HL-60 (cell line): ENCODE data around the gene SPDEF.

Experiments
- POLR2AphosphoS5 ChIP-seq: IDR thresholded peaks from 2 replicates; pipeline ENCODE4 v1.6.1; 2012; ENCODE audit warnings: low read depth
- SPI1 ChIP-seq: IDR thresholded peaks from 2 replicates; pipeline ENCODE4 v1.6.1; 2012; ENCODE audit warnings: low read depth, mild to moderate bottlenecking, borderline replicate concordance
- TF ChIP-seq, protein P1 (sequence below): IDR thresholded peaks from 2 replicates; pipeline ENCODE4 v1.6.1; 2012; ENCODE audit warnings: low read depth; ENCODE audit not compliant: insufficient replicate concordance
- TF ChIP-seq, protein P2 (sequence below): IDR thresholded peaks from one replicate; pipeline ENCODE4 v1.5.1; 2011; ENCODE audit warnings: low read length, control low read depth, inconsistent platforms; ENCODE audit not compliant: insufficient read depth

DNA sequence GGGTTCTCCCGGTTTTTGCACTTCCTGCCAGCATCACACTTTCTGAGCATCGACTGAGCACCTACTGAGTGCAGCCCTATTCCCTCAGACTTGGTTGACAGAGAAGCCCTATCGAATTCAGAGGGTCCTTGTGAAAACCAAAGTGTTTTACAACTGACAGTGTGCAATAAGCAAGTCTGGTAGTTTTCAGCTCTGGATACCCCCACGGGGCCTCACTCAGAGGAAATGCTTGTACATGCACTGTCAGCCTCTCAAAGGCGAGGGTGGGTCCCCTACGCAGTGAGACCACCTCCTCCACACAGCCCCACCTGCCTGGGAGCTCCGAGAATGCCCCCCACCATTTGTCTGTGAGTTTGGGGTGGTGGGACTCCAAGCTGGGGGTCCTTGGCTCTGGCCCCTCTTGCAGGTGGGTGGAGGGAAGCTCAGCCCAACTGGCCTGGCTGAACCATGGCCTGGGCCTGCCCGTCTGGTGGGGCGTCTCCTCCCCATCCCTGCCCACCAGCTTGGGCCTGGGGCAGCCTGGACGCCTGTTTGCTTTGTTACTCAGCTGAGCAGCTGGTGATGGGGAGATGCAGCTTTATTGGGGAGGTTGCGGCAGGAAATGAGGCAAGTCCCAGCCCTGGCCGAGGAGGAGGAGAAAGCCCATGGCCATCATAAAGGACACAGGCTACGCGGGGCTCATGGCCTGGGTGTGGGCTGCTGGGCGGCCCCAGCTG is 1.7 kb downstream of the SPDEF start:
- TF ChIP-seq, protein P1, sequence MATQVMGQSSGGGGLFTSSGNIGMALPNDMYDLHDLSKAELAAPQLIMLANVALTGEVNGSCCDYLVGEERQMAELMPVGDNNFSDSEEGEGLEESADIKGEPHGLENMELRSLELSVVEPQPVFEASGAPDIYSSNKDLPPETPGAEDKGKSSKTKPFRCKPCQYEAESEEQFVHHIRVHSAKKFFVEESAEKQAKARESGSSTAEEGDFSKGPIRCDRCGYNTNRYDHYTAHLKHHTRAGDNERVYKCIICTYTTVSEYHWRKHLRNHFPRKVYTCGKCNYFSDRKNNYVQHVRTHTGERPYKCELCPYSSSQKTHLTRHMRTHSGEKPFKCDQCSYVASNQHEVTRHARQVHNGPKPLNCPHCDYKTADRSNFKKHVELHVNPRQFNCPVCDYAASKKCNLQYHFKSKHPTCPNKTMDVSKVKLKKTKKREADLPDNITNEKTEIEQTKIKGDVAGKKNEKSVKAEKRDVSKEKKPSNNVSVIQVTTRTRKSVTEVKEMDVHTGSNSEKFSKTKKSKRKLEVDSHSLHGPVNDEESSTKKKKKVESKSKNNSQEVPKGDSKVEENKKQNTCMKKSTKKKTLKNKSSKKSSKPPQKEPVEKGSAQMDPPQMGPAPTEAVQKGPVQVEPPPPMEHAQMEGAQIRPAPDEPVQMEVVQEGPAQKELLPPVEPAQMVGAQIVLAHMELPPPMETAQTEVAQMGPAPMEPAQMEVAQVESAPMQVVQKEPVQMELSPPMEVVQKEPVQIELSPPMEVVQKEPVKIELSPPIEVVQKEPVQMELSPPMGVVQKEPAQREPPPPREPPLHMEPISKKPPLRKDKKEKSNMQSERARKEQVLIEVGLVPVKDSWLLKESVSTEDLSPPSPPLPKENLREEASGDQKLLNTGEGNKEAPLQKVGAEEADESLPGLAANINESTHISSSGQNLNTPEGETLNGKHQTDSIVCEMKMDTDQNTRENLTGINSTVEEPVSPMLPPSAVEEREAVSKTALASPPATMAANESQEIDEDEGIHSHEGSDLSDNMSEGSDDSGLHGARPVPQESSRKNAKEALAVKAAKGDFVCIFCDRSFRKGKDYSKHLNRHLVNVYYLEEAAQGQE, result no peak
- TF ChIP-seq, protein P2, sequence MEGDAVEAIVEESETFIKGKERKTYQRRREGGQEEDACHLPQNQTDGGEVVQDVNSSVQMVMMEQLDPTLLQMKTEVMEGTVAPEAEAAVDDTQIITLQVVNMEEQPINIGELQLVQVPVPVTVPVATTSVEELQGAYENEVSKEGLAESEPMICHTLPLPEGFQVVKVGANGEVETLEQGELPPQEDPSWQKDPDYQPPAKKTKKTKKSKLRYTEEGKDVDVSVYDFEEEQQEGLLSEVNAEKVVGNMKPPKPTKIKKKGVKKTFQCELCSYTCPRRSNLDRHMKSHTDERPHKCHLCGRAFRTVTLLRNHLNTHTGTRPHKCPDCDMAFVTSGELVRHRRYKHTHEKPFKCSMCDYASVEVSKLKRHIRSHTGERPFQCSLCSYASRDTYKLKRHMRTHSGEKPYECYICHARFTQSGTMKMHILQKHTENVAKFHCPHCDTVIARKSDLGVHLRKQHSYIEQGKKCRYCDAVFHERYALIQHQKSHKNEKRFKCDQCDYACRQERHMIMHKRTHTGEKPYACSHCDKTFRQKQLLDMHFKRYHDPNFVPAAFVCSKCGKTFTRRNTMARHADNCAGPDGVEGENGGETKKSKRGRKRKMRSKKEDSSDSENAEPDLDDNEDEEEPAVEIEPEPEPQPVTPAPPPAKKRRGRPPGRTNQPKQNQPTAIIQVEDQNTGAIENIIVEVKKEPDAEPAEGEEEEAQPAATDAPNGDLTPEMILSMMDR, result no peak
- TF ChIP-seq POLR2AphosphoS5 (no peak), SPI1 (no peak)
